GM23338 (cell line): ENCODE data around the gene RAB36. TPM values are rescaled to one million over a fixed set of nuclear protein-coding genes. Genes with fewer than 3 reads are reported as not detected.

ENCODE experiments used
- ATAC-seq: fragments of 200-7000 bp; cut with Tn5 transposase; 3 replicates; pipeline ENCODE4 v1.9.1; 2020
- DNase-seq: peaks from one replicate; pipeline ENCODE4 v3.0.0-alpha.2; 2015; ENCODE audit warnings: low spot score
- H2AFZ ChIP-seq: fragments of 200-600 bp; sonication (generic); 2 replicates; pipeline ENCODE4 v1.8.0; 2016; ENCODE audit warnings: antibody characterized with exemption, mild to moderate bottlenecking, moderate library complexity
- H3F3A ChIP-seq: fragments of 200-600 bp; sonication (generic); replicated peaks from 2 replicates; pipeline ENCODE4 v1.8.0; 2017; ENCODE audit warnings: antibody characterized with exemption, mixed run types, low read depth
- H3K27ac ChIP-seq: fragments of 200-600 bp; sonication (generic); 2 replicates; pipeline ENCODE4 v1.6.1; 2016; ENCODE audit warnings: low read depth
- H3K27me3 ChIP-seq: fragments of 200-600 bp; sonication (generic); 2 replicates; pipeline ENCODE4 v1.8.0; 2016; ENCODE audit warnings: mild to moderate bottlenecking, mixed run types, moderate library complexity; ENCODE audit not compliant: insufficient read depth
- H3K36me3 ChIP-seq: fragments of 200-600 bp; sonication (generic); 2 replicates; pipeline ENCODE4 v1.8.0; 2016; ENCODE audit warnings: mild to moderate bottlenecking; ENCODE audit not compliant: insufficient read depth
- H3K4me1 ChIP-seq: fragments of 200-600 bp; sonication (generic); 2 replicates; pipeline ENCODE4 v1.8.0; 2016; ENCODE audit warnings: mild to moderate bottlenecking, moderate library complexity; ENCODE audit not compliant: insufficient read depth
- H3K4me2 ChIP-seq: fragments of 200-600 bp; sonication (generic); 2 replicates; pipeline ENCODE4 v1.7.1; 2017; ENCODE audit warnings: mixed run types
- H3K4me3 ChIP-seq: fragments of 200-600 bp; sonication (generic); 2 replicates; pipeline ENCODE4 v1.6.1; 2016; ENCODE audit warnings: mixed run types
- H3K79me2 ChIP-seq: fragments of 200-600 bp; sonication (generic); replicated peaks from 2 replicates; pipeline ENCODE4 v1.8.0; 2017; ENCODE audit warnings: mild to moderate bottlenecking; ENCODE audit not compliant: insufficient read depth
- H3K9me2 ChIP-seq: fragments of 200-600 bp; sonication (generic); 2 replicates; pipeline ENCODE4 v1.8.0; 2017; ENCODE audit not compliant: insufficient read depth
- H4K20me1 ChIP-seq: fragments of 200-600 bp; sonication (generic); replicated peaks from 2 replicates; pipeline ENCODE4 v1.8.0; 2017; ENCODE audit warnings: mild to moderate bottlenecking; ENCODE audit not compliant: insufficient read depth
- H3K27ac Mint-ChIP-seq: 2 replicates; pipeline ENCODE4 v1.8.0; 2020; ENCODE audit warnings: inconsistent platforms, mild to moderate bottlenecking, moderate library complexity, mixed read lengths
- H3K27me3 Mint-ChIP-seq: 3 replicates; pipeline ENCODE4 v1.8.0; 2022; ENCODE audit warnings: low read depth, mild to moderate bottlenecking, moderate library complexity, mixed read lengths, inconsistent platforms; ENCODE audit not compliant: insufficient read depth, poor library complexity
- H3K36me3 Mint-ChIP-seq: 3 replicates; pipeline ENCODE4 v1.8.0; 2021; ENCODE audit warnings: low read depth, mild to moderate bottlenecking, inconsistent platforms, moderate library complexity, mixed read lengths
- H3K4me1 Mint-ChIP-seq: 3 replicates; pipeline ENCODE4 v1.8.0; 2020; ENCODE audit warnings: mild to moderate bottlenecking, inconsistent platforms, mixed read lengths
- H3K4me3 Mint-ChIP-seq: 3 replicates; pipeline ENCODE4 v1.8.0; 2021; ENCODE audit warnings: moderate library complexity, mild to moderate bottlenecking, inconsistent platforms, mixed read lengths
- H3K9me3 Mint-ChIP-seq: 3 replicates; pipeline ENCODE4 v1.8.0; 2020; ENCODE audit warnings: moderate library complexity, mild to moderate bottlenecking, inconsistent platforms, mixed read lengths
- CREB1 ChIP-seq: fragments of 250-450 bp; sonication (Bioruptor Pico); IDR thresholded peaks from 2 replicates; pipeline ENCODE4 v1.5.0; 2020; ENCODE audit warnings: low read depth, mild to moderate bottlenecking, moderate library complexity
- CTCF ChIP-seq, 2 experiments: fragments of 200-600 bp in 1 of 2; sonication (generic) in 1 of 2; conservative IDR thresholded peaks; 2 replicates each; pipeline versions ENCODE4 v1.5.1 to v1.6.1; 2016 to 2017; ENCODE audit warnings: antibody characterized with exemption in 2 of 2, low read depth in 2 of 2, mild to moderate bottlenecking in 2 of 2, moderate library complexity in 1 of 2
- ETS1 ChIP-seq: IDR thresholded peaks from 2 replicates; pipeline ENCODE4 v1.6.1; 2016; ENCODE audit warnings: antibody characterized with exemption
- EZH2 ChIP-seq: fragments of 200-600 bp; sonication (generic); IDR thresholded peaks from one replicate; pipeline ENCODE4 v1.8.0; 2017; ENCODE audit warnings: antibody characterized with exemption, mild to moderate bottlenecking, low read depth; ENCODE audit not compliant: unreplicated experiment
- EZH2phosphoT487 ChIP-seq: fragments of 200-600 bp; sonication (generic); IDR thresholded peaks from one replicate; pipeline ENCODE4 v1.8.1; 2018; ENCODE audit warnings: antibody characterized with exemption; ENCODE audit not compliant: unreplicated experiment
- JUNB ChIP-seq: IDR thresholded peaks from one replicate; pipeline ENCODE4 v1.6.1; 2016; ENCODE audit warnings: antibody characterized with exemption; ENCODE audit not compliant: unreplicated experiment
- NANOG ChIP-seq: IDR thresholded peaks from 2 replicates; pipeline ENCODE4 v1.6.1; 2016; ENCODE audit warnings: antibody characterized with exemption, borderline replicate concordance
- POLR2AphosphoS5 ChIP-seq: IDR thresholded peaks from 2 replicates; pipeline ENCODE4 v1.6.1; 2016; ENCODE audit warnings: antibody characterized with exemption, low read depth
- REST ChIP-seq: IDR thresholded peaks from one replicate; pipeline ENCODE4 v1.6.1; 2018; ENCODE audit warnings: antibody characterized with exemption; ENCODE audit not compliant: unreplicated experiment
- STAT1 ChIP-seq: IDR thresholded peaks from one replicate; pipeline ENCODE4 v1.6.1; 2016; ENCODE audit warnings: antibody characterized with exemption; ENCODE audit not compliant: unreplicated experiment
- ZNF114 ChIP-seq: fragments of 250-450 bp; sonication (Bioruptor Pico); IDR thresholded peaks from 2 replicates; pipeline ENCODE4 v1.5.0; 2020; ENCODE audit warnings: mild to moderate bottlenecking, moderate library complexity
- ZNF331 ChIP-seq: fragments of 250-450 bp; sonication (Bioruptor Pico); IDR thresholded peaks from 2 replicates; pipeline ENCODE4 v1.5.0; 2020; ENCODE audit warnings: low read depth, mild to moderate bottlenecking, moderate library complexity
- ZNF462 ChIP-seq: fragments of 250-450 bp; sonication (Bioruptor Pico); IDR thresholded peaks from 2 replicates; pipeline ENCODE4 v1.5.0; 2020; ENCODE audit warnings: mild to moderate bottlenecking, moderate library complexity
- polyA plus RNA-seq: library from polyadenylated mRNA; unstranded; fragments of >200 nt; fragmentation: Nextera tagmentation; extraction: Ambion mirVana; gene quantifications from 2 replicates; pipeline ENCODE4 v1.2.1, GENCODE V29; 2016
- total RNA-seq: library from RNA; depleted of rRNA; stranded (reverse); fragments of >200 nt; shearing (Covaris generic); gene quantifications from 2 replicates; pipeline ENCODE4 v1.2.3, GENCODE V29; 2014

The RAB36 gene
- total and polyA plus RNA-seq, 2 experiments from 2014 or later, result 0.58 to 1.2 TPM

DNA sequence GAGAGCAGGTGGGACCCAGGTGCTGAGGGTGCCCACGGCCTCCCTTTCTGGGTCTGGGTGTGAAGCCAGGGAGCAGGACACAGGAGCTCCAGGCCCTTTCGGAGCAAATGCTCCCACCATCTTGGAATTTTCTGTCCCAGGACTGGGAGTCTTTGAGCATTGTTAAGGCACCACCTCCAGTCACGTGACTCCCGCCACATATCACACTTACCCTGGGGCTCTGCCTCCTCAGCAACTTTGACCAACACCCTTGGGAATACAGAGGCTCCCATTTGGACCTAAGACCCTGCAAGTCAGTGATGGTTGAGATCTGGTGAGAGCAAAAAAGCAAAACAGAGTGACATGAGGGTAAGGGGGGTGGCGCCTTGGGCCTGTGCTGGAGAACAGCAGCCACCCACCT lies 39.4 kb upstream of the RAB36 start:
- H3K4me2 ChIP-seq, result no peak overlapping the region
- no peak overlapping the region for H3K4me3 ChIP-seq
- H3K9me3 Mint-ChIP-seq, result no peaks in the 10 kb centered on the region
- no peaks in the 10 kb centered on the region for H3K79me2 ChIP-seq
- H2AFZ ChIP-seq, result no peak overlapping the region
- H3K4me1 ChIP-seq, result no peaks in the 10 kb centered on the region
- H3K27me3 ChIP-seq, result no peaks in the 10 kb centered on the region
- no peaks in the 10 kb centered on the region for H3K9me2 ChIP-seq
- no peaks in the 10 kb centered on the region; the same call in 2 of the 3 replicates for H3K4me1 Mint-ChIP-seq
- no peak overlapping the region for H3K27ac ChIP-seq
- H3K36me3 ChIP-seq, result no peaks in the 10 kb centered on the region
- no peak overlapping the region for H3K4me3 Mint-ChIP-seq
- TF ChIP-seq REST (no peak), EZH2phosphoT487 (no peak), JUNB (no peak), CTCF (conservative IDR thresholded peaks at IDR 0.05; ENCODE audit: low read depth in 2 of 2) (no peak), POLR2AphosphoS5 (no peak), ZNF462 (CRISPR knock-in tag) (no peak), NANOG (no peak), STAT1 (no peak), ZNF114 (CRISPR knock-in tag) (no peak), CREB1 (CRISPR knock-in tag) (no peak), EZH2 (no peak), ETS1 (no peak), ZNF331 (CRISPR knock-in tag) (no peak)
- H3F3A ChIP-seq, result no peaks in the 10 kb centered on the region
- no peak overlapping the region for H3K27ac Mint-ChIP-seq
- ATAC-seq (no peak), DNase-seq (no peak)
- H4K20me1 ChIP-seq, result no peaks in the 10 kb centered on the region; the same call in 1 of the 2 replicates
- peaks cover 5% of the 10 kb centered on the region for H3K27me3 Mint-ChIP-seq
- H3K36me3 Mint-ChIP-seq, result no peaks in the 10 kb centered on the region
